HG02798 (cell line): ENCODE measurements around the gene CDK5R2.

Experiments
- ATAC-seq: cut with Tn5 transposase; IDR thresholded peaks from one replicate; pipeline ENCODE4 v1.9.1; 2021; ENCODE audit warnings: mild to moderate bottlenecking; ENCODE audit not compliant: unreplicated experiment, poor library complexity

Gene CDK5R2

DNA sequence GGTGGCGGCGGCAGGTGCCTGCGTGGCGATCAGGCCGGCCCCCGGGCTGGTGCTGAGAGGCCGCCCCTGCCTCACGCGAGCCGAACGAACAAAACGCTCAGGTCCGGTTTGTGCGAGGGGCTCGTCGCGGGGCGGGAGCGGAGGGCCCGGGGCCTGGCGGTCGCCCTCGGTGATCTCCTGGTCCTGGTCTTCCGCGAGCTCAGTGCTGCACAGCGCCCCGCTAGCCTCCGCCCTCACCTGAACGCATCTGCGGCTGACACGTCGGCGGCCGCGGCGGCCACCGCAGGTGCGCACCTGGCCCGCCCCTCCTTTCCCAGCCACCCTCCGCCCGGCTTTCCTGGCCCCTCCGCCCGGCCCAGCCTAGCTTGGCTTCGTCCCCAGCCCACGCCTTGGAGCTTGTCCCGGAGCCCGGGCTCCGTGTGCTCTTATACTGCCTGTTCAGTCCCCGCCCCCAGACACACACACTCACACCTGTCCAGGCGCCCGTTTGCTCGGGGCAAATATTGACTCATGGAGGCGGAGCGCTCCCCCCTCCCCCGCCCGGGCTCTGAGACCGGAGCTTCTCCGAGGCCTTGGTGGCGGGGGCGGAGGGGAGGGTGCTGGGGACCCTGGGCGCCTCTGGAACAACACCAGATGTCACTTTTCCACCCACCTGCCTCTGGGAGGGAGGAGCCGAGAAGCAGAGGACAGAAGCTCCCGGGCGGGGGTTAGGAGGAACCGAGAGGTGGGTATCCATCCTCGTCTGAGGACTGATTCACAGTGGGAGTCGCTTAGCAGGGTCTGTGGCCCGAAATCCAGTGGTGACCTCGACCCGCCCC is 42.3 kb downstream of the CDK5R2 start:
- ATAC-seq = no peak

DNA sequence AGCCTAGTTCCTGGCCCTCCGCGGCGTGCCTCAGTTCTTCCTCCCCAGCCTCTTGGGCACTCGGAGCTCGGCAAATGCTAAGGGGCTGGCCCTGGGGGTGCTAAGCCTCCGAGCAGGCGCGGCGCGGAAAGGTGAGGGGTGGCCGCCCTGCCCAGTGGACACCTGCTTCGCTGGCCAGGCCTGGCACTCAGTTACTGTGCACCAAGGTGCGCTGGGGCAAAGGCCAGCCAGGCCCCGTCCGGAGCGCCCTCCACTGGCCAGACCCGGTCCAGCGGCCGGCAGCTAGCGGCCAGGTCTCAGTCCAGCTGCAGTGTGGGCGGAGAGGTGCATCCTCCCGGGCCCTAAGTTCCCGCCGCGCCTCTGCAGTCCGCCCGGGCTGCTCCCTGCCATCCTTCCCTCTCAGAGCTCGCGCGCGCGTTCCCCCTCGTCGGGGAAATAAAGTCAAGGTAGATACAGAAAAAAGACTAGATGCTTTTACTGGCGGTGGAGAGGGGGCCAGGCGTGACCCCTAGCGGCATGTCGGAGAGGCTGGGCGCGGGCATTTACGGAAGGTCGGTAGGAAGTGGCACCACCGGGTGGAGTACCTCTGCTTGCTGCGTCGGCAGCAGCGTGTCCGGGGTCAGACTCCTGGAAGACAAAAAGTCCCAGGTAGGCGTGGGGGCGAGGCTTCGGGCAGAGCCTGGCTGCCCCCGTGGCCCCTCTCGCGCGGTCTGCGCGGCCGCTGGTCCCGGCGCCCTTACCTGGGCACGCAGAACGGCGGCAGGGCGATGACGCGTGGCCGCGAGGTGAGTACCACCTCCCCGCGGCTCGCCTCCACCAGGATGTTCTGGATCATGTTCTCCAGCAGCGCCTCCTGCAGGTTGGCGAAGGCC is 43.2 kb downstream of the CDK5R2 start:
- no peak for ATAC-seq

DNA sequence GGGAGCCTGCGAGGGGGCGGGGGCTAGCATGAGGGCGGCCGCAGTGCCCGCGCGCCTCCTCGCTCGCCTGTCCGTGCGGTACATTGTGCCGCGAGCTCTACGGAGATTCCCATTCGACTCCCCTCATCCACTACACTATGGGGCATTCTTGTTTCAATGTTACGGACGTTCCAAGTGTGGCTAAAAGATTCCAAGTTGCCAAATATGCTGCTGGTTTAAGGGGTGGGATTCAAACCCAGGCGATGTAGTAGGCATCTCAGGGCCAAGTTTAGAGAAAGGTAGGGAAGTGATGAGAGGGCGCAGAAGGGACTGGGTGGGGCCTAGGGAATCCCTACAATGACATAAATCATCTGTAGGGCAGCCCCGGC is 43.8 kb downstream of the CDK5R2 start:
- ATAC-seq = no peak

DNA sequence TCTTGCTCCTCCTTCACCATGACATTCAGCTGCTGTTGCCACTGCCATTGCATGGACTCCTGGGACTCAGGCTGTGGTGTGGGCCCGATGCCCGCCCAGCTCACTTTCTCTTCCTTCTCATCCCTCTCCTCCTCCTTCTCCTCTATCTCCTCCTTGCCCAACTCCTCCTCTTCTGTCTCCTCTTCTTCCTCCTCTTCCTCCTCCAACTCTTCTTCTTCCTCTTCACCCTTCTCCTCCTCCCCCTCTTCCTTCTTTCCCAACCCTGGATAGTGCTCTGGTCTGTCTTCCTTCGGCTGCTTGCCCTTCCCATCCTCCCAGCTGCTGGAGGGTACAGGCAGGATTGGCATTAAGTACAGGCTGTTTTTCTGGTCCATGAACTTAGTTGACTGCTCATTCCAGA is 44.5 kb downstream of the CDK5R2 start:
- no peak for ATAC-seq

DNA sequence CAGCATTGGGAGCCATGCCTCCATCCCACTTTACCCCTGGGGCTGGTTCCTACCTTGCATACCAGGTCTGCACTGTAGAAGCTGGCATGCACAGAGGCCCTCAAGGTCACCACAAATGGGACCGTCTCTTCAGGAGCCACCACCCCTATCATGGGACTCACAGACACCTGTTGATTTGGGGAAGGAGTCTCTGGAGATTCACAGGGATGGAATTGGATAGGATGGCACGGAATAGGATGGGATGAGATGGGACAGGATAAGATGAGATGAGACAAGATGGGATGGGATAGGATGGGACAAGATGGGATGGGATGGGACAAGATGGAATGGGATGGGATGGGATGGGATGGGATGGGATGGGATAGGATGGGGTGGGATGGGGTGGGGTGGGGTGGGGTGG is 49.8 kb downstream of the CDK5R2 start:
- ATAC-seq = no peak

DNA sequence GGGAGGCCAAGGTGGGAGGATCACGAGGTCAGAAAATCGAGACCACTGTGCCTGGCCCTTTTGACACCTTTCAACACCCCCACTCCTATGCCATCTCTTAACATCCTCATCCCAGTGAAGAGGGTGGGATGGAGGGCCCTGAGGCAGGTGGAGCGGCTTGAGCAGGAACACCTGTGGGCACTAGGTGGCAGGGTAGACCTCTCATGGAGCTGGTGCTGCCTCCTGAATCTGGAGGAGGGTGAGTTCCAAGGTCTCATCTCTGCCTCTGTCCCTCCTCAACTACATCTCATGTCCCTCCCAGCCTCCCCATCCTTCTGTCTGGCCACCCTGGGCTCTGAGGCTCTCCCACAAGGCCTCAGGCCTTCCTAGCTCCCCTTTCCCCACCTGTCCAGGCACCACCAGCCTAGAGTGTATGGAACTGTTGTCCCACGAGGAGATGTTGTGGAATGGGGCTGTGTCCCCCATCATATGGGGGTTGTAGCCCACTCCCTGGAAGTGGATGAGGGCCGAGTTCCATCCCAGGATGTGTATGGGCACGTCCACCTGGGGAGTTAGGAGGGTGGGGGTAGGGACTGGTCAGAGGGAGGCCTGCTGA is 50.8 kb downstream of the CDK5R2 start:
- ATAC-seq = no peak

DNA sequence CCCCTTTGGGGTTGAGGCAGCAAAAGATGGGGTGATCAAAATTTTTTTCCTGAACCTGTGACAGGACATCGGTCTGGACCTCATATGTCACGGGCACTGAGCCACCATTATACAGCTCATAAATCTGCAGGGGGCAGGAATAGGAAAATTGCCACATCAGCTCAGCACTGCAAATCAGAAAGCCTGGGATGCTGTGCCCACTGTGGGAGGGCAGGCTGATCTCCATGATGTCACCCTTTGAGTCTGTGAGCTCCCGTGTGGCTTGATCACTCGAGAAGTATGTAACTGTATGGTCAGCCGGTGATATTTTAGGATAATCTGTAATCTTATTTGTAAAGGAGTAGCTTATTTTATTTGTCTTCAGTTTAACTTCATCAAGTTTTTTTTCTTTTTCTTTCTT is 51.4 kb downstream of the CDK5R2 start:
- no peak for ATAC-seq
